NOMO-1 (cell line): ENCODE measurements around the gene BBOX1.
"Not testable (repeated sequence)": the region's sequence is repeated elsewhere in the genome, so short reads cannot be mapped to it uniquely, and the experiment has no call there.

ENCODE experiments used
- DNase-seq, 2 experiments: peaks; one replicate each; lab custom pipeline; 2025; ENCODE audit not compliant: unreplicated experiment in 2 of 2; lab: John Stamatoyannopoulos, UW

The BBOX1 gene

GRCh38 chr11:27040302-27041115 is at the start of gene BBOX1:
Gene BBOX1, plus strand, starts transcription at chr11:27040815. Its CDS starts 14,616 bp downstream, at chr11:27055431.
- DNase-seq: peak; percentile 30 to 34

GRCh38 chr11:26992031-26992541 is 48.5 kb upstream of the BBOX1 start:
- DNase-seq: peak in 1 of 2 experiments; percentile 6

GRCh38 chr11:26993965-26994457 is 46.6 kb upstream of the BBOX1 start, which contains the start of gene FIBIN:
Gene FIBIN, plus strand, starts transcription at chr11:26994112. Its CDS starts 415 bp downstream, at chr11:26994527.
- DNase-seq: no peak

- DNase-seq: no peak
Observed at GRCh38 chr11:26994631-26995095, 46.0 kb upstream of the BBOX1 start.

- no peak for DNase-seq
Observed at GRCh38 chr11:26995701-26996460, 44.7 kb upstream of the BBOX1 start.

GRCh38 chr11:26997378-26997777 is 43.2 kb upstream of the BBOX1 start:
- no peak for DNase-seq

- DNase-seq: not testable (repeated sequence)
Observed at GRCh38 chr11:27001136-27001730, 39.4 kb upstream of the BBOX1 start.

- no peak for DNase-seq
Observed at GRCh38 chr11:27002431-27002830, 38.2 kb upstream of the BBOX1 start.

GRCh38 chr11:27002838-27003237 is 37.8 kb upstream of the BBOX1 start:
- DNase-seq: no peak

- DNase-seq: no peak
Observed at GRCh38 chr11:27004103-27004502, 36.5 kb upstream of the BBOX1 start.

GRCh38 chr11:27008811-27009535 is 31.6 kb upstream of the BBOX1 start:
- no peak for DNase-seq

GRCh38 chr11:27011560-27012233 is 28.9 kb upstream of the BBOX1 start:
- DNase-seq: no peak

- peak; percentile 6 to 27 for DNase-seq
Observed at GRCh38 chr11:27012234-27012921, 28.2 kb upstream of the BBOX1 start.

GRCh38 chr11:27013781-27014361 is 26.7 kb upstream of the BBOX1 start:
- no peak for DNase-seq

GRCh38 chr11:27018902-27019529 is 21.6 kb upstream of the BBOX1 start:
- DNase-seq: no peak

GRCh38 chr11:27020751-27021150 is 19.9 kb upstream of the BBOX1 start:
- no peak for DNase-seq

- no peak for DNase-seq
Observed at GRCh38 chr11:27022659-27023251, 17.9 kb upstream of the BBOX1 start.

- no peak for DNase-seq
Observed at GRCh38 chr11:27024865-27025264, 15.8 kb upstream of the BBOX1 start.
